A673 (cell line): ENCODE results near the gene LMO4.

Experiments used
- EZH2 ChIP-seq: fragments of 200-600 bp; sonication (generic); IDR thresholded peaks from 2 replicates; pipeline ENCODE4 v1.6.1; 2017; ENCODE audit warnings: borderline replicate concordance, low read depth, mild to moderate bottlenecking, mixed read lengths, antibody characterized with exemption, low read length; ENCODE audit not compliant: poor library complexity, severe bottlenecking
- TF ChIP-seq, protein P1 (sequence below): fragments of 300-800, 200-600 bp; sonication (generic); conservative IDR thresholded peaks from 2 replicates; pipeline ENCODE4 v1.5.1; 2017; ENCODE audit warnings: low read depth, mild to moderate bottlenecking, antibody characterized with exemption, low read length, moderate library complexity, mixed read lengths

- TF ChIP-seq, protein P1, sequence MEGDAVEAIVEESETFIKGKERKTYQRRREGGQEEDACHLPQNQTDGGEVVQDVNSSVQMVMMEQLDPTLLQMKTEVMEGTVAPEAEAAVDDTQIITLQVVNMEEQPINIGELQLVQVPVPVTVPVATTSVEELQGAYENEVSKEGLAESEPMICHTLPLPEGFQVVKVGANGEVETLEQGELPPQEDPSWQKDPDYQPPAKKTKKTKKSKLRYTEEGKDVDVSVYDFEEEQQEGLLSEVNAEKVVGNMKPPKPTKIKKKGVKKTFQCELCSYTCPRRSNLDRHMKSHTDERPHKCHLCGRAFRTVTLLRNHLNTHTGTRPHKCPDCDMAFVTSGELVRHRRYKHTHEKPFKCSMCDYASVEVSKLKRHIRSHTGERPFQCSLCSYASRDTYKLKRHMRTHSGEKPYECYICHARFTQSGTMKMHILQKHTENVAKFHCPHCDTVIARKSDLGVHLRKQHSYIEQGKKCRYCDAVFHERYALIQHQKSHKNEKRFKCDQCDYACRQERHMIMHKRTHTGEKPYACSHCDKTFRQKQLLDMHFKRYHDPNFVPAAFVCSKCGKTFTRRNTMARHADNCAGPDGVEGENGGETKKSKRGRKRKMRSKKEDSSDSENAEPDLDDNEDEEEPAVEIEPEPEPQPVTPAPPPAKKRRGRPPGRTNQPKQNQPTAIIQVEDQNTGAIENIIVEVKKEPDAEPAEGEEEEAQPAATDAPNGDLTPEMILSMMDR: no peak
- no peak for TF ChIP-seq EZH2
Measured at GRCh38 chr1:87330885-87331364, 2.2 kb downstream of the LMO4 start.
